H1 (cell line): Measurements from ENCODE around the gene TKFC. TPM values are rescaled to one million over a fixed set of nuclear protein-coding genes. Genes with fewer than 3 reads are reported as not detected.

Source experiments
- CTCF ChIA-PET: fragments of 300-600 bp; sonication (Branson Sonifier 250); formaldehyde crosslinking; loops from one replicate; lab custom pipeline; 2021; ENCODE audit not compliant: partially characterized antibody; lab: Charles Lee
- POLR2A ChIA-PET: fragments of 300-600 bp; sonication (Branson Sonifier 250); formaldehyde crosslinking; loops from one replicate; lab custom pipeline; 2021; ENCODE audit warnings: inconsistent platforms; ENCODE audit not compliant: partially characterized antibody; lab: Charles Lee
- DNase-seq, 2 experiments: peaks; one replicate each; pipeline versions ENCODE4 v3.0.0 to v3.0.0-alpha.2; 2010 to 2022; ENCODE audit warnings: low spot score in 2 of 2, low read depth in 1 of 2, mixed read lengths in 1 of 2
- FAIRE-seq: peaks from 2 replicates; lab custom pipeline; 2011; peaks lifted over from hg19 to GRCh38; lab: Jason Lieb, UNC
- H2AFZ ChIP-seq: 2 replicates; pipeline ENCODE4 v1.8.1; 2012; ENCODE audit warnings: low read length, inconsistent platforms
- H2AK5ac ChIP-seq: 2 replicates; pipeline ENCODE4 v1.6.1; 2013; ENCODE audit warnings: low read depth, low read length
- H2BK120ac ChIP-seq: replicated peaks from 2 replicates; pipeline ENCODE3; 2013; ENCODE audit warnings: low read depth, low read length, inconsistent platforms
- H2BK12ac ChIP-seq: 2 replicates; pipeline ENCODE4 v1.6.1; 2013; ENCODE audit warnings: low read depth, low read length
- H2BK15ac ChIP-seq: 2 replicates; pipeline ENCODE4 v1.6.1; 2013; ENCODE audit warnings: low read length
- H2BK20ac ChIP-seq: 2 replicates; pipeline ENCODE4 v1.6.1; 2013; ENCODE audit warnings: low read length
- H2BK5ac ChIP-seq: 2 replicates; pipeline ENCODE4 v1.6.1; 2013; ENCODE audit warnings: low read depth, low read length
- H3K14ac ChIP-seq: 2 replicates; pipeline ENCODE4 v1.6.1; 2013; ENCODE audit warnings: inconsistent platforms; ENCODE audit not compliant: insufficient read length
- H3K18ac ChIP-seq: 2 replicates; pipeline ENCODE4 v1.6.1; 2013; ENCODE audit warnings: low read length; ENCODE audit errors: extremely low read depth
- H3K23ac ChIP-seq: 2 replicates; pipeline ENCODE4 v1.6.1; 2013; ENCODE audit warnings: inconsistent platforms; ENCODE audit not compliant: insufficient read length
- H3K23me2 ChIP-seq: 2 replicates; pipeline ENCODE4 v1.6.1; 2013; ENCODE audit warnings: low read depth, low read length
- H3K27ac ChIP-seq: 2 replicates; pipeline ENCODE4 v1.6.1; 2011; ENCODE audit warnings: low read depth, low read length, inconsistent platforms
- H3K27me3 ChIP-seq, 4 experiments: replicated peaks in 1 of 4; 1 replicate in 1 of 4; 2 replicates in 3 of 4; pipeline versions ENCODE4 v1.6.1 to v1.8.1; 2011 to 2013; ENCODE audit warnings: low read length in 3 of 4, mild to moderate bottlenecking in 3 of 4, inconsistent platforms in 2 of 4, mixed read lengths in 2 of 4, moderate library complexity in 1 of 4; ENCODE audit not compliant: control insufficient read depth in 3 of 4, insufficient read depth in 3 of 4; ENCODE audit errors: extremely low read depth in 1 of 4
- H3K36me3 ChIP-seq, 4 experiments: 2 replicates each; pipeline versions ENCODE4 v1.6.1 to v1.8.1; 2011 to 2013; ENCODE audit warnings: mild to moderate bottlenecking in 4 of 4, low read length in 3 of 4, moderate library complexity in 2 of 4, control low read depth in 1 of 4, inconsistent platforms in 1 of 4; ENCODE audit not compliant: insufficient read depth in 4 of 4, control insufficient read depth in 2 of 4
- H3K4ac ChIP-seq: replicated peaks from 2 replicates; pipeline ENCODE3; 2013; ENCODE audit warnings: low read length, low read depth, mixed read lengths, inconsistent platforms; ENCODE audit not compliant: insufficient read length
- H3K4me1 ChIP-seq, 4 experiments: replicated peaks in 1 of 4; 1 replicate in 1 of 4; 2 replicates in 3 of 4; pipeline versions ENCODE4 v1.6.1 to v1.8.1; 2011 to 2013; ENCODE audit warnings: low read length in 3 of 4, inconsistent platforms in 2 of 4, mixed read lengths in 1 of 4; ENCODE audit not compliant: insufficient read depth in 4 of 4, control insufficient read depth in 3 of 4
- H3K4me2 ChIP-seq, 2 experiments: 2 replicates each; pipeline versions ENCODE4 v1.6.1 to v1.8.1; 2011 to 2013; ENCODE audit warnings: low read depth in 2 of 2, low read length in 2 of 2, control low read depth in 1 of 2, inconsistent platforms in 1 of 2, mild to moderate bottlenecking in 1 of 2; ENCODE audit not compliant: insufficient read depth in 1 of 2
- H3K4me3 ChIP-seq, 4 experiments: fragments of 200-600, 300-600 bp in 1 of 4; sonication (generic), shearing (Covaris generic), sonication (Bioruptor Twin) in 1 of 4; 2 replicates each; pipeline versions ENCODE4 v1.5.1 to v1.8.1; 2011 to 2016; ENCODE audit warnings: low read length in 4 of 4, low read depth in 3 of 4, control low read depth in 2 of 4, inconsistent platforms in 2 of 4, mild to moderate bottlenecking in 2 of 4, mixed read lengths in 1 of 4, moderate library complexity in 1 of 4; ENCODE audit not compliant: insufficient read depth in 2 of 4; ENCODE audit errors: extremely low read depth in 1 of 4
- H3K56ac ChIP-seq: replicated peaks from 2 replicates; pipeline ENCODE3; 2013; ENCODE audit warnings: low read depth, mild to moderate bottlenecking, mixed read lengths, low read length, inconsistent platforms; ENCODE audit not compliant: insufficient read length
- H3K79me1 ChIP-seq: 2 replicates; pipeline ENCODE4 v1.6.1; 2013; ENCODE audit warnings: low read depth, low read length, control low read depth
- H3K79me2 ChIP-seq, 2 experiments: 2 replicates each; pipeline versions ENCODE4 v1.6.1 to v1.8.1; 2012 to 2013; ENCODE audit warnings: low read length in 2 of 2, mild to moderate bottlenecking in 2 of 2, inconsistent platforms in 1 of 2; ENCODE audit not compliant: insufficient read depth in 2 of 2, control insufficient read depth in 1 of 2
- H3K9ac ChIP-seq, 4 experiments: replicated peaks in 1 of 4; 1 replicate in 1 of 4; 2 replicates in 3 of 4; pipeline versions ENCODE4 v1.6.1 to v1.8.1; 2011 to 2013; ENCODE audit warnings: low read depth in 3 of 4, low read length in 3 of 4, control low read depth in 2 of 4, mild to moderate bottlenecking in 2 of 4, moderate library complexity in 2 of 4, inconsistent platforms in 1 of 4; ENCODE audit errors: extremely low read depth in 1 of 4
- H3K9me3 ChIP-seq, 2 experiments: 2 replicates each; pipeline versions ENCODE4 v1.6.1 to v1.8.1; 2012 to 2013; ENCODE audit warnings: mild to moderate bottlenecking in 2 of 2, moderate library complexity in 2 of 2, control low read depth in 1 of 2, inconsistent platforms in 1 of 2, low read depth in 1 of 2, low read length in 1 of 2, mixed read lengths in 1 of 2; ENCODE audit not compliant: insufficient read depth in 2 of 2
- H4K20me1 ChIP-seq, 2 experiments: replicated peaks in 1 of 2; 2 replicates each; pipeline versions ENCODE3 to v1.8.1; 2011 to 2013; ENCODE audit warnings: inconsistent platforms in 2 of 2, low read length in 2 of 2, mild to moderate bottlenecking in 1 of 2; ENCODE audit not compliant: insufficient read depth in 2 of 2, control insufficient read depth in 1 of 2
- H4K5ac ChIP-seq: 2 replicates; pipeline ENCODE4 v1.6.1; 2013; ENCODE audit warnings: low read length, low read depth, mixed read lengths, inconsistent platforms; ENCODE audit not compliant: insufficient read length
- H4K8ac ChIP-seq: 2 replicates; pipeline ENCODE4 v1.8.0; 2013; ENCODE audit warnings: mild to moderate bottlenecking, moderate library complexity, low read length, inconsistent platforms; ENCODE audit not compliant: insufficient read depth; ENCODE audit errors: extremely low read depth
- H4K91ac ChIP-seq: replicated peaks from 2 replicates; pipeline ENCODE3; 2013; ENCODE audit warnings: low read length, mixed read lengths, inconsistent platforms; ENCODE audit not compliant: insufficient read length
- BCL11A ChIP-seq, 2 experiments: IDR thresholded peaks; one replicate each; pipeline ENCODE4 v1.6.1; 2011; ENCODE audit warnings: low read depth in 2 of 2, low read length in 2 of 2, mild to moderate bottlenecking in 2 of 2
- CEBPB ChIP-seq: IDR thresholded peaks from 2 replicates; pipeline ENCODE4 v1.6.1; 2012; ENCODE audit warnings: low read depth, low read length
- EZH2 ChIP-seq: fragments of 200-600 bp; sonication (generic); IDR thresholded peaks from 2 replicates; pipeline ENCODE4 v1.7.1; 2012; ENCODE audit warnings: low read depth, mild to moderate bottlenecking, moderate library complexity, low read length, inconsistent platforms; ENCODE audit not compliant: severe bottlenecking
- HDAC2 ChIP-seq, 2 experiments: fragments of 300-600 bp in 1 of 2; sonication (generic) in 1 of 2; IDR thresholded peaks; 2 replicates each; pipeline ENCODE4 v1.6.1; 2011 to 2012; ENCODE audit warnings: low read depth in 2 of 2, low read length in 2 of 2, mild to moderate bottlenecking in 2 of 2, moderate library complexity in 2 of 2, borderline replicate concordance in 1 of 2, inconsistent platforms in 1 of 2
- JUND ChIP-seq: IDR thresholded peaks from 2 replicates; pipeline ENCODE4 v1.6.1; 2011; ENCODE audit warnings: mild to moderate bottlenecking, improper control_type of control experiment, low read length
- SIX5 ChIP-seq: IDR thresholded peaks from 2 replicates; pipeline ENCODE4 v1.6.1; 2011; ENCODE audit warnings: mild to moderate bottlenecking, low read depth, low read length
- SP2 ChIP-seq: IDR thresholded peaks from 2 replicates; pipeline ENCODE4 v1.6.1; 2012; ENCODE audit warnings: mild to moderate bottlenecking, low read length, inconsistent platforms
- SRF ChIP-seq: IDR thresholded peaks from 2 replicates; pipeline ENCODE4 v1.6.1; 2011; ENCODE audit warnings: mild to moderate bottlenecking, low read depth, low read length, moderate library complexity
- SUZ12 ChIP-seq: fragments of 200-600 bp; sonication (generic); IDR thresholded peaks from 2 replicates; pipeline ENCODE4 v1.6.1; 2012; ENCODE audit warnings: mild to moderate bottlenecking, inconsistent platforms, low read length, moderate library complexity, mixed read lengths
- TBP ChIP-seq: IDR thresholded peaks from 2 replicates; pipeline ENCODE4 v1.6.1; 2011; ENCODE audit warnings: low read depth, low read length, improper control_type of control experiment
- YY1 ChIP-seq: IDR thresholded peaks from 2 replicates; pipeline ENCODE4 v1.6.1; 2011; ENCODE audit warnings: low read depth, mild to moderate bottlenecking, low read length
- ZNF274 ChIP-seq: IDR thresholded peaks from 2 replicates; pipeline ENCODE4 v1.7.0; 2012; ENCODE audit warnings: low read length, borderline replicate concordance; ENCODE audit errors: extremely low read depth
- WGBS, 2 experiments: shearing (Covaris generic) in 1 of 2; methylation state at CpG; one replicate each; pipeline versions ENCODE4 v1.1.6 to v1.1.7; 2013 to 2015; ENCODE audit warnings: low lambda C conversion rate in 2 of 2, mixed read lengths in 2 of 2, inconsistent platforms in 1 of 2, low coverage in 1 of 2, missing lambda C conversion rate in 1 of 2; ENCODE audit not compliant: insufficient replicate concordance in 2 of 2, insufficient coverage in 1 of 2, insufficient read length in 1 of 2; ENCODE audit errors: extremely low coverage in 1 of 2, missing lambda C conversion rate in 1 of 2; 5-methylcytosine and 5-hydroxymethylcytosine counted together
- polyA plus RNA-seq, 7 experiments: library from polyadenylated mRNA; depleted of rRNA in 3 of 7; stranded (reverse) in 5 of 7; unstranded in 2 of 7; fragments of >200 nt in 5 of 7; fragments of 200-250 nt in 2 of 7; gene quantifications; 1 replicate in 5 of 7; 2 replicates in 1 of 7; 4 replicates in 1 of 7; pipeline versions ENCODE4 v1.2.1 to v1.2.3, GENCODE V29; 2011 to 2013; ENCODE audit warnings: missing spikeins in 2 of 7, mixed read lengths in 2 of 7
- total RNA-seq: library from RNA; stranded (reverse); fragmentation: NEBNext Ultra II Directional; extraction: Animal tissue kit (Norgen Biotek cat#: 25700); gene quantifications from 2 replicates; pipeline ENCODE4 v1.2.1, GENCODE V29; 2021

Gene TKFC
- total and polyA plus RNA-seq, 2 of the 8 experiments (the other 6 are each of a cell fraction or from before 2014, with no cell fraction given), result 53.5 to 55.0 TPM

DNA sequence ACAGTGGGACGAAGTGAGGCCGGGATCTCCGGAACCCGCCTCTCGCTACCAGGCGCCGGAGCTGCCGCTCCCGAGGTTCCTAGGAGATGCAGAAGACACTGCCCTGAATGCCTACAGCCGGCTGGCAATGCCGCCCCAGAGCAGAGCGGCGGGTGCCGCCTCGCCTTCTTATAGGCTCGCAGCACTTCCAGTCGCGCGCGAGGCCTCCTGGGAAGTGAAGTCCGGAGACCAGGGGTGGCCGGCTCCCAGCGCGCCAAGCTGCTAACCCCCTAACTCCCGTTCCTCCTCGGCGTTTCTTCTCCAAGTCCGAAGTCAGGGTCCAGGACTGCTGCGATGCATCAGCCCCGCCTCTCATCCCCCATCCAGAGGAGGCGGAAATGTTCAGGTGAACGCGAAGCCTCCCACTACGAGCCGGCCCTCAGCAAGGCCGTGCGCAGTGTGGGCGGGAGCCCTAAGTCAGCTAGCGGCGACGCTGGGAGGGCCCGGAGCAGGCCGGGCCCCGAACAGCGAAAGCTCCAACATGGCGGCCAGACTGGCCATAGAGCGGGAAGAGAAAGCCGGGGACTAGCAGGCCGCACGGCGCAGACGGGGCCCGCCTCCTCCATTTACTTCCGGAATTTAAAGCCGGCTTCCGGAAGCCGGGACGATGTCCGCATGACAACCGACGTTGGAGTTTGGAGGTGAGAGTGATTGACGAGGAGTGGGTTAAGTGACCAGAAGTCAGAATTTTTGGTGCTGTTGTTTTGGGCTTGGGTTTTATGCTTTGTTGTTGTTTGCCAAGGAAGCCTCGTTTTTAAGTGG is 28.9 kb downstream of the TKFC start, which contains the start of the genes CYB561A3 and TMEM138:
TSS of gene CYB561A3 (minus strand) at position 142 of the 801 bp plus-strand sequence. CDS start 5,169 bp downstream, outside the sequence.
TSS of gene TMEM138 (plus strand) at position 634 of the 801 bp plus-strand sequence. CDS start 2,017 bp downstream, outside the sequence.
- Histone ChIP-seq H3K79me2 (peaks cover 3 to 23% of the 10 kb centered on the region in 2 experiments), H2AFZ (peak within 1 kb of the TSS; percentile 93), H3K4me3 (peak within 1 kb of the TSS; percentile 77 to 100 (median 86)), H2BK5ac (peak within 1 kb of the TSS; percentile 100), H3K9me3 (no peaks in the 10 kb centered on the region), H2BK15ac (peak within 1 kb of the TSS; percentile 73), H3K9ac (peak within 1 kb of the TSS; percentile 94 to 100 (median 99)), H3K18ac (peak within 1 kb of the TSS; percentile 100), H3K56ac (peak within 1 kb of the TSS; percentile 98), H2BK120ac (peak within 1 kb of the TSS; percentile 16), H3K4me1 (no peaks in the 10 kb centered on the region), H3K4me2 (peak within 1 kb of the TSS; percentile 88 to 94), H3K36me3 (peaks cover 11 to 29% (median 22%) of the 10 kb centered on the region in 4 experiments), H3K27ac (peak within 1 kb of the TSS; percentile 100), H4K91ac (peak within 1 kb of the TSS; percentile 98), H3K79me1 (peaks cover 3% of the 10 kb centered on the region), H3K27me3 (no peaks in the 10 kb centered on the region), H4K5ac (peak within 1 kb of the TSS; percentile 100), H3K4ac (peak within 1 kb of the TSS; percentile 99), H2BK12ac (peak within 1 kb of the TSS; percentile 97), H3K14ac (peak within 1 kb of the TSS; percentile 71), H3K23ac (no peak within 1 kb of the TSS), H2AK5ac (peak within 1 kb of the TSS; percentile 87; the same call in 1 of the 2 replicates), H3K23me2 (peaks cover 14% of the 10 kb centered on the region), H4K20me1 (no peaks in the 10 kb centered on the region), H4K8ac (peak within 1 kb of the TSS; percentile 99), H2BK20ac (no peak within 1 kb of the TSS)
- 1% methylated on average over 63 of the region's 63 CpGs; no CpG with 5 or more reads in 1 of the 2 experiments for WGBS, 2 experiments
- ChIA-PET CTCF (interaction anchor here (0.8 to 22.8 kb wide), 8 partner anchors 13 to 155 kb away, joined by 3 to 255 read pairs (median 6); partner anchors contain the start of genes DDB1, TKFC and TMEM216), POLR2A (interaction anchor here (0.6 to 39.7 kb wide), 31 partner anchors 8 to 448 kb away, joined by 3 to 1106 read pairs (median 4); partner anchors contain the start of genes CPSF7, CYB561A3, DDB1 and SDHAF2)
- FAIRE-seq, result no peak
- peak; percentile 78 to 90 for DNase-seq
- TF ChIP-seq TBP, result peak; percentile 95
- TF ChIP-seq SIX5, result peak; percentile 40; the same call in 1 of the 2 replicates
- no peak; the same call in 1 of the 2 replicates for TF ChIP-seq SP2
- TF ChIP-seq HDAC2 (IDR thresholded peaks at IDR 0.05; ENCODE audit: borderline replicate concordance in 1 of 2, low read depth in 2 of 2, low read length in 2 of 2), result peak in 1 of 2 experiments; percentile 85; a peak in 1 of 4 replicates
- TF ChIP-seq YY1, result peak; percentile 97
- no peak for TF ChIP-seq SRF
- TF ChIP-seq CEBPB, result no peak
- TF ChIP-seq BCL11A (IDR thresholded peaks at IDR 0.05; ENCODE audit: low read depth in 2 of 2, low read length in 2 of 2), result no peak
- no peak for TF ChIP-seq ZNF274
- TF ChIP-seq JUND, result no peak
- no peak for TF ChIP-seq EZH2
- TF ChIP-seq SUZ12, result no peak
